Placental epithelial cell (primary cell): ENCODE measurements around the gene ACAD10. TPM values are rescaled to one million over a fixed set of nuclear protein-coding genes. Genes with fewer than 3 reads are reported as not detected.

Source experiments
- small RNA-seq: library from RNA; depleted of rRNA; stranded (forward); fragments of <200 nt; gene quantifications from one replicate; pipeline ENCODE3, GENCODE V24; 2012
- total RNA-seq: library from RNA; depleted of rRNA; stranded (reverse); fragments of >200 nt; gene quantifications from 2 replicates; pipeline ENCODE4 v1.2.3, GENCODE V29; 2012

ACAD10 gene
- 16.2 and 32.2 TPM in 2 replicates for total RNA-seq

GRCh38 chr12:111685811-111686573, at the start of gene ACAD10, which contains the start of gene BRAP:
ACAD10 (plus strand) TSS chr12:111686053; CDS start chr12:111692710, 6,657 bp downstream.
BRAP (minus strand) TSS chr12:111685956; CDS start chr12:111685792, 164 bp downstream.

GRCh38 chr12:111766608-111767361, 80.9 kb downstream of the ACAD10 start, which contains the start of gene ALDH2:
ALDH2 (plus strand) TSS chr12:111766933; CDS start chr12:111766983, 50 bp downstream.

Small RNAs within 50 kb of the gene (small RNA-seq; reads per million reads assigned to genes)
- gene MIR6761: not detected

Other genes with a start within 250 kb of the ACAD10 start
- gene ATXN2, start 86.7 kb upstream of the ACAD10 start, total RNA-seq: 41.1 and 45.1 TPM in 2 replicates
- 17.4 and 20.8 TPM in 2 replicates for gene BRAP, start 97 bp upstream of the ACAD10 start, total RNA-seq
- gene ALDH2, start 80.9 kb downstream of the ACAD10 start, total RNA-seq: 6.2 and 6.3 TPM in 2 replicates
- 24.3 and 34.2 TPM in 2 replicates for gene MAPKAPK5, start 156.2 kb downstream of the ACAD10 start, total RNA-seq